Hepatocyte (in vitro differentiated cells): ENCODE data around the gene GLRX. TPM values are rescaled to one million over a fixed set of nuclear protein-coding genes. Genes with fewer than 3 reads are reported as not detected.

ENCODE experiments used
- DNase-seq: peaks from one replicate; pipeline ENCODE4 v3.0.0-alpha.2; 2016; ENCODE audit warnings: low spot score
- H2AFZ ChIP-seq: fragments of 200-600 bp; sonication (generic); 2 replicates; pipeline ENCODE4 v1.6.0; 2016; ENCODE audit warnings: antibody characterized with exemption, mild to moderate bottlenecking
- H3K27ac ChIP-seq: fragments of 200-600 bp; sonication (generic); 2 replicates; pipeline ENCODE4 v1.5.1; 2016; ENCODE audit warnings: mild to moderate bottlenecking
- H3K27me3 ChIP-seq: fragments of 200-600 bp; sonication (generic); 2 replicates; pipeline ENCODE4 v1.6.1; 2016
- H3K36me3 ChIP-seq: fragments of 200-600 bp; sonication (generic); replicated peaks from 2 replicates; pipeline ENCODE4 v1.5.1; 2016; ENCODE audit warnings: low read depth; ENCODE audit not compliant: insufficient read depth
- H3K4me1 ChIP-seq: fragments of 200-600 bp; sonication (generic); 2 replicates; pipeline ENCODE4 v1.5.1; 2016; ENCODE audit warnings: mild to moderate bottlenecking, moderate library complexity; ENCODE audit not compliant: insufficient read depth
- H3K4me2 ChIP-seq: fragments of 200-600 bp; sonication (generic); 2 replicates; pipeline ENCODE4 v1.6.0; 2016
- H3K4me3 ChIP-seq: fragments of 200-600 bp; sonication (generic); 2 replicates; pipeline ENCODE4 v1.5.1; 2016; ENCODE audit warnings: mild to moderate bottlenecking
- H3K79me2 ChIP-seq: fragments of 200-600 bp; sonication (generic); 2 replicates; pipeline ENCODE4 v1.6.0; 2017; ENCODE audit warnings: mild to moderate bottlenecking
- H3K9me2 ChIP-seq: fragments of 200-600 bp; sonication (generic); replicated peaks from 2 replicates; pipeline ENCODE4 v1.6.0; 2017; ENCODE audit warnings: mild to moderate bottlenecking; ENCODE audit not compliant: insufficient read depth
- H3K9me3 ChIP-seq: fragments of 200-600 bp; sonication (generic); 2 replicates; pipeline ENCODE4 v1.5.1; 2016; ENCODE audit warnings: low read depth, mild to moderate bottlenecking
- H4K20me1 ChIP-seq: fragments of 200-600 bp; sonication (generic); 2 replicates; pipeline ENCODE4 v1.6.0; 2016; ENCODE audit warnings: mild to moderate bottlenecking; ENCODE audit not compliant: insufficient read depth, poor library complexity, severe bottlenecking
- EZH2 ChIP-seq: fragments of 200-600 bp; sonication (generic); IDR thresholded peaks from 2 replicates; pipeline ENCODE4 v1.6.1; 2016; ENCODE audit warnings: antibody characterized with exemption, mild to moderate bottlenecking, borderline replicate concordance
- EZH2phosphoT487 ChIP-seq: fragments of 200-600 bp; sonication (generic); IDR thresholded peaks from one replicate; pipeline ENCODE4 v1.6.1; 2018; ENCODE audit warnings: antibody characterized with exemption, mild to moderate bottlenecking, low read depth, moderate library complexity; ENCODE audit not compliant: unreplicated experiment, severe bottlenecking
- WGBS: methylation state at CpG from one replicate; pipeline ENCODE4 v1.1.6; 2016; ENCODE audit warnings: low lambda C conversion rate; ENCODE audit errors: missing lambda C conversion rate; 5-methylcytosine and 5-hydroxymethylcytosine counted together
- polyA plus RNA-seq: library from polyadenylated mRNA; unstranded; fragments of >200 nt; fragmentation: Nextera tagmentation; extraction: Ambion mirVana; gene quantifications from 2 replicates; pipeline ENCODE4 v1.2.1, GENCODE V29; 2016
- total RNA-seq: library from RNA; depleted of rRNA; stranded (reverse); fragments of >200 nt; gene quantifications from 2 replicates; pipeline ENCODE4 v1.2.3, GENCODE V29; 2014
- TF ChIP-seq, protein P1 (sequence below): fragments of 200-600 bp; sonication (generic); IDR thresholded peaks from 2 replicates; pipeline ENCODE4 v1.5.1; 2016; ENCODE audit warnings: antibody characterized with exemption, mild to moderate bottlenecking; ENCODE audit not compliant: poor library complexity

GLRX gene
- total and polyA plus RNA-seq, 2 experiments from 2014 or later, result 79.1 to 101 TPM

DNA sequence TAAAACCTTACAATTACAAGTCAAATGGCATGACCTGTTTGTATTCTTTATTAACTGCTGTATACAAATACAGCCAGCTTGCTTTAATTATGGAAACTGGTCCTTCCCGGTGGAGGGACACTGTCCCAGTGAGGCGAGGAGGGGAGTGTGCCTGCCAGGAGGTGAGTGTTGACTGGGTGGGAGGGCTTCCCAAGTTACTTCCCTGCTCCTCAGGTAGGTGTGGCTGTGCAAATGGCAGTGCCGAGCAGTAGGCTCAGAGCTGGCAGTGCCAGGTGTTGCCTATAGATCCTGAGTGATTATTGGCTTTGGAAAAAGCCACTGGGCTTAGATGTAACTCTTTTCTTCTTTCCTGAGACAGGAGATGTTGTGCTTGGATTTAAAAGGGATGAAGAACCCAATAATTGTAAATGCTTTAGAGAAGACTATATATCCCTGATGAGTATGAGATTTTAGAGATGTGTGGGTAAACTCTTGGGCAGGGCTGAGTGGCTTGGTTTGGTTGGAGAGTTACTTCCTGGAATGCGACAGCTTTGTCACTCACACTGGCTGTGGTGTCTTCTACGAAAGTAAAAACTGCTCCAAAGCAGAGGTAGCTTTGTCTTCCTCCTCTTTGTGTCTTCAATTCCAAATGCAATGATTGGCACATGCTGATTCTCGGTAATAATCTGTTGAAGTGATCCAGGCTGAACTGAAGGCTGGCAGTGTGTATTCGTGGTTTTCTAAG is 43.7 kb downstream of the GLRX start:
- Histone ChIP-seq H3K79me2 (no peaks in the 10 kb centered on the region), H3K9me3 (no peaks in the 10 kb centered on the region), H3K4me1 (no peaks in the 10 kb centered on the region), H3K36me3 (no peaks in the 10 kb centered on the region), H2AFZ (no peak overlapping the region), H4K20me1 (no peaks in the 10 kb centered on the region), H3K9me2 (no peaks in the 10 kb centered on the region), H3K4me2 (no peak overlapping the region), H3K27me3 (no peaks in the 10 kb centered on the region), H3K27ac (no peak overlapping the region), H3K4me3 (no peak overlapping the region)
- WGBS, result 78% methylated on average over 7 of the region's 7 CpGs
- TF ChIP-seq EZH2, result no peak
- no peak for TF ChIP-seq EZH2phosphoT487
- TF ChIP-seq, protein P1, sequence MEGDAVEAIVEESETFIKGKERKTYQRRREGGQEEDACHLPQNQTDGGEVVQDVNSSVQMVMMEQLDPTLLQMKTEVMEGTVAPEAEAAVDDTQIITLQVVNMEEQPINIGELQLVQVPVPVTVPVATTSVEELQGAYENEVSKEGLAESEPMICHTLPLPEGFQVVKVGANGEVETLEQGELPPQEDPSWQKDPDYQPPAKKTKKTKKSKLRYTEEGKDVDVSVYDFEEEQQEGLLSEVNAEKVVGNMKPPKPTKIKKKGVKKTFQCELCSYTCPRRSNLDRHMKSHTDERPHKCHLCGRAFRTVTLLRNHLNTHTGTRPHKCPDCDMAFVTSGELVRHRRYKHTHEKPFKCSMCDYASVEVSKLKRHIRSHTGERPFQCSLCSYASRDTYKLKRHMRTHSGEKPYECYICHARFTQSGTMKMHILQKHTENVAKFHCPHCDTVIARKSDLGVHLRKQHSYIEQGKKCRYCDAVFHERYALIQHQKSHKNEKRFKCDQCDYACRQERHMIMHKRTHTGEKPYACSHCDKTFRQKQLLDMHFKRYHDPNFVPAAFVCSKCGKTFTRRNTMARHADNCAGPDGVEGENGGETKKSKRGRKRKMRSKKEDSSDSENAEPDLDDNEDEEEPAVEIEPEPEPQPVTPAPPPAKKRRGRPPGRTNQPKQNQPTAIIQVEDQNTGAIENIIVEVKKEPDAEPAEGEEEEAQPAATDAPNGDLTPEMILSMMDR, result no peak
- DNase-seq, result no peak

DNA sequence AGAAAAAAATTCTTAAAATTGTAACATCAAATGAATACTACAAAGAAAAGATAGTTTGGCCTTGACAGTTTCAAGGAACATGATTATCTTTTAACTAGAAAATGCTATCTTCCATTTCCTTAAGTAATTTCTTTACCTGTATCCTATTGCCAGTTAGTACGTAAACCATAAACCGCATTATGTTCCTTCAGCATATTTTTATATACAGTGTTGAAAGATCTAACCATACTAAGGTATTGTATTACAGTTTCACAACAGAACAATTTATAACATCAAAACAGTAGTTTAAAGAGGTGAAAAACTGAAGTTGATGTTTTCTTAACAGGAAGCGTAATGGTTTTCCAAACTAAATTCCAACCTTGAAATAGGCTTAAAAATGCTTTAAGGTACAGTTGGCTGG is 45.1 kb downstream of the GLRX start:
- 89% methylated on average over 3 of the region's 3 CpGs for WGBS
- no peak overlapping the region for H2AFZ ChIP-seq
- no peaks in the 10 kb centered on the region for H3K9me3 ChIP-seq

GRCh38 chr5:95773335-95774059 is 49.0 kb downstream of the GLRX start:
- DNase-seq, result no peak
- H3K27ac ChIP-seq, result no peak overlapping the region
- no peaks in the 10 kb centered on the region for H3K9me3 ChIP-seq
- TF ChIP-seq EZH2 (no peak), EZH2phosphoT487 (no peak)
- TF ChIP-seq, protein P1, result no peak
- H3K4me1 ChIP-seq, result no peaks in the 10 kb centered on the region
- H3K79me2 ChIP-seq, result no peaks in the 10 kb centered on the region
- no peak overlapping the region for H3K4me2 ChIP-seq
- no peaks in the 10 kb centered on the region for H4K20me1 ChIP-seq
- no peak overlapping the region for H2AFZ ChIP-seq
- no peaks in the 10 kb centered on the region for H3K9me2 ChIP-seq
- H3K4me3 ChIP-seq, result no peak overlapping the region
- no peaks in the 10 kb centered on the region for H3K27me3 ChIP-seq
- 89% methylated on average over 3 of the region's 3 CpGs for WGBS
- no peaks in the 10 kb centered on the region for H3K36me3 ChIP-seq

More for the DNA sequence above, 45.1 kb downstream of the GLRX start:
- H3K27ac ChIP-seq, result no peak overlapping the region
- no peak for DNase-seq
- no peak overlapping the region for H3K4me3 ChIP-seq
- H3K36me3 ChIP-seq, result no peaks in the 10 kb centered on the region
- H3K4me1 ChIP-seq, result no peaks in the 10 kb centered on the region
- no peaks in the 10 kb centered on the region for H4K20me1 ChIP-seq
- no peaks in the 10 kb centered on the region for H3K79me2 ChIP-seq
- H3K4me2 ChIP-seq, result no peak overlapping the region
- H3K9me2 ChIP-seq, result no peaks in the 10 kb centered on the region
- H3K27me3 ChIP-seq, result no peaks in the 10 kb centered on the region
- no peak for TF ChIP-seq EZH2phosphoT487
- TF ChIP-seq EZH2, result no peak

DNA sequence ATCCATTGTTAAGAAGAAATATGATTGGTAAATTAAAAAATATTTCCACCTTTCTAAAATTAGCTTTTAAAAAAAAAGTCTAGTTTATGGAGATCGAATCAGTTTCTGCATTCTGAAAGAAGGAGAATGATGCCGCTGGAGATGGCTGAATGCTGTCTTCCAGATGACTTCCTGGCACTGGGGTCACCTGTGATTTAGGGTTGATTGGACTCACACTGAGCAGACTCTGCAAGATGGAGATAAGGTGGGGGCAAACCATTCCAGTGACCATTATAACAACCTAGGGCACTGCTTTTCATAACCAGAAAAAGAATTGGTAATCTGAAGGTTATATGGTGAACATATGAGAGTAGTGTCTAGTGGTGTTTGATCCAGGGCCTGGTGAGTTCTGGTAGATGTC is 50.6 kb downstream of the GLRX start:
- Histone ChIP-seq H3K9me3 (no peaks in the 10 kb centered on the region), H3K79me2 (no peaks in the 10 kb centered on the region), H3K36me3 (no peaks in the 10 kb centered on the region), H3K4me3 (no peak overlapping the region), H3K4me2 (no peak overlapping the region), H4K20me1 (no peaks in the 10 kb centered on the region), H3K4me1 (no peaks in the 10 kb centered on the region), H3K27me3 (no peaks in the 10 kb centered on the region), H3K27ac (peak overlapping the region; percentile 54), H3K9me2 (no peaks in the 10 kb centered on the region), H2AFZ (no peak overlapping the region)
- DNase-seq, result no peak
- WGBS, result 96% methylated on average over 2 of the region's 2 CpGs
- TF ChIP-seq EZH2phosphoT487, result no peak
- TF ChIP-seq, protein P1, result no peak
- no peak for TF ChIP-seq EZH2
